Stomach (tissue), 9 donors: ENCODE measurements around the gene CACUL1. TPM values are rescaled to one million over a fixed set of nuclear protein-coding genes. Genes with fewer than 3 reads are reported as not detected.

Source experiments
- DNase-seq, 2 donors: peaks; one replicate each; pipeline versions ENCODE4 v3.0.0 to v3.0.0-alpha.2; 2013 to 2019
- H3K27ac ChIP-seq, 5 donors: fragments of 200-600 bp in 4 of 5; sonication (generic) in 4 of 5; one replicate each; pipeline ENCODE4 v1.5.1; 2013 to 2019; ENCODE audit warnings: mild to moderate bottlenecking in 1 of 5, moderate library complexity in 1 of 5
- H3K27me3 ChIP-seq, 3 donors: fragments of 200-600 bp; sonication (generic); one replicate each; pipeline ENCODE4 v1.5.1; 2017 to 2019; ENCODE audit warnings: mixed run types in 1 of 3
- H3K36me3 ChIP-seq, 4 donors: fragments of 200-600 bp; sonication (generic); 1 replicate in 3 of 4; 2 replicates in 1 of 4; pipeline ENCODE4 v1.5.1; 2016 to 2019
- H3K4me1 ChIP-seq, 4 donors: fragments of 200-600 bp; sonication (generic); one replicate each; pipeline ENCODE4 v1.5.1; 2016 to 2019
- H3K4me3 ChIP-seq, 4 donors: fragments of 200-600 bp; sonication (generic) in 3 of 4; one replicate each; pipeline ENCODE4 v1.5.1; 2016 to 2019; ENCODE audit warnings: mild to moderate bottlenecking in 1 of 4
- H3K9me3 ChIP-seq, 4 donors: fragments of 200-600 bp; sonication (generic); one replicate each; pipeline ENCODE4 v1.5.1; 2016 to 2019
- CTCF ChIP-seq, 7 experiments: fragments of 450-650 bp in 4 of 7; fragments of 200-600 bp in 3 of 7; sonication (generic) in 3 of 7; IDR thresholded peaks; one replicate each; pipeline ENCODE4 v1.5.1; 2016 to 2019; ENCODE audit warnings: antibody characterized with exemption in 7 of 7, control low read depth in 2 of 7, mild to moderate bottlenecking in 1 of 7
- EP300 ChIP-seq: sonication (generic); formaldehyde crosslinking; IDR thresholded peaks from one replicate; pipeline ENCODE4 v1.6.1; 2017; ENCODE audit warnings: antibody characterized with exemption
- POLR2A ChIP-seq, 4 donors: fragments of 450-650 bp; IDR thresholded peaks; one replicate each; pipeline ENCODE4 v1.6.1; 2016; ENCODE audit warnings: antibody characterized with exemption in 4 of 4, control low read depth in 2 of 4, mild to moderate bottlenecking in 1 of 4, moderate library complexity in 1 of 4
- POLR2AphosphoS5 ChIP-seq, 3 donors: sonication (generic); formaldehyde crosslinking; IDR thresholded peaks; one replicate each; pipeline ENCODE4 v1.6.1; 2016; ENCODE audit warnings: antibody characterized with exemption in 3 of 3
- WGBS, 5 donors: extraction: QIAGEN DNeasy Blood & Tissue Kit in 3 of 5; methylation state at CpG; one replicate each; pipeline versions ENCODE4 v1.1.5 to v1.1.7; 2013 to 2018; 5-methylcytosine and 5-hydroxymethylcytosine counted together
- intact Hi-C: fragments of 100-400 bp; cut with DNase I; formaldehyde crosslinking; loops from one replicate; pipeline ENCODE4 v1.15.1; 2023; ENCODE audit warnings: low total_unique reads
- polyA plus RNA-seq, 3 donors: library from polyadenylated mRNA; stranded (reverse); fragments of 200-250 nt; gene quantifications; one replicate each; pipeline ENCODE4 v1.2.3, GENCODE V29; 2013
- total RNA-seq, 5 donors: library from RNA; depleted of rRNA; stranded (reverse); fragments of >200 nt; gene quantifications; one replicate each; pipeline versions ENCODE4 v1.1.0 to v1.2.3, GENCODE V29; 2014 to 2016
- donor health status: healthy with polysubstance abuse.
- donor health status: Bipolar disorder and iron deficiency.
- donor health status: healthy.

Gene CACUL1
- total and polyA plus RNA-seq, 8 donors, result 5.1 to 76.9 (median 18.5) TPM

GRCh38 chr10:118781541-118781940, 26.8 kb upstream of the CACUL1 start:
- Histone ChIP-seq H3K27ac (no peak overlapping the region), H3K36me3 (no peaks in the 10 kb centered on the region), H3K4me3 (no peak overlapping the region), H3K27me3 (no peaks in the 10 kb centered on the region), H3K9me3 (peaks cover 0 to 6% (median 2%) of the 10 kb centered on the region in 4 donors), H3K4me1 (no peaks in the 10 kb centered on the region)
- DNase-seq, result no peak
- TF ChIP-seq POLR2A (IDR thresholded peaks at IDR 0.05) (no peak), CTCF (IDR thresholded peaks at IDR 0.05) (no peak), POLR2AphosphoS5 (IDR thresholded peaks at IDR 0.05) (no peak), EP300 (no peak)
- 78 to 94% (median 87%) methylated on average over 3 to 4 of the region's 4 CpGs for WGBS, 5 donors
- intact Hi-C loops, result no loop called here

- no peaks in the 10 kb centered on the region for H3K27me3 ChIP-seq
- peaks cover 0 to 6% (median 2%) of the 10 kb centered on the region in 4 donors for H3K9me3 ChIP-seq
- TF ChIP-seq POLR2A (IDR thresholded peaks at IDR 0.05) (no peak), POLR2AphosphoS5 (IDR thresholded peaks at IDR 0.05) (no peak), EP300 (no peak), CTCF (IDR thresholded peaks at IDR 0.05) (no peak)
- 48 to 66% (median 56%) methylated on average over 7 of the region's 7 CpGs for WGBS, 5 donors
- H3K4me1 ChIP-seq, result no peaks in the 10 kb centered on the region
- intact Hi-C loops, result no loop called here
- H3K4me3 ChIP-seq, result no peak overlapping the region
- H3K27ac ChIP-seq, result no peak overlapping the region
- no peaks in the 10 kb centered on the region for H3K36me3 ChIP-seq
- no peak for DNase-seq
Measured at GRCh38 chr10:118778727-118779126, 24.0 kb upstream of the CACUL1 start.

- Histone ChIP-seq H3K27ac (no peak overlapping the region), H3K4me3 (no peak overlapping the region), H3K4me1 (no peaks in the 10 kb centered on the region), H3K36me3 (no peaks in the 10 kb centered on the region), H3K27me3 (no peaks in the 10 kb centered on the region), H3K9me3 (peaks cover 0 to 6% (median 2%) of the 10 kb centered on the region in 4 donors)
- DNase-seq, result no peak
- intact Hi-C loops, result no loop called here
- TF ChIP-seq POLR2A (IDR thresholded peaks at IDR 0.05) (no peak), EP300 (no peak), CTCF (IDR thresholded peaks at IDR 0.05) (no peak), POLR2AphosphoS5 (IDR thresholded peaks at IDR 0.05) (no peak)
- WGBS, 5 donors, result 55 to 91% (median 77%) methylated on average over 5 of the region's 5 CpGs
Measured at GRCh38 chr10:118776960-118777359, 22.2 kb upstream of the CACUL1 start.

GRCh38 chr10:118776033-118776432, 21.3 kb upstream of the CACUL1 start:
- H3K9me3 ChIP-seq, result peaks cover 0 to 6% (median 2%) of the 10 kb centered on the region in 4 donors
- WGBS, 5 donors, result 88 to 98% (median 95%) methylated on average over 3 of the region's 3 CpGs
- DNase-seq, result no peak
- no peak for TF ChIP-seq POLR2AphosphoS5 (IDR thresholded peaks at IDR 0.05)
- TF ChIP-seq CTCF (IDR thresholded peaks at IDR 0.05), result no peak
- no peak for TF ChIP-seq EP300
- no peak for TF ChIP-seq POLR2A (IDR thresholded peaks at IDR 0.05)
- H3K27me3 ChIP-seq, result no peaks in the 10 kb centered on the region
- H3K27ac ChIP-seq, result no peak overlapping the region
- no peak overlapping the region for H3K4me3 ChIP-seq
- no peaks in the 10 kb centered on the region for H3K4me1 ChIP-seq
- intact Hi-C loops, result no loop called here
- H3K36me3 ChIP-seq, result no peaks in the 10 kb centered on the region
